ENCODE results near the gene OLFM3. TPM values are rescaled to one million over a fixed set of nuclear protein-coding genes. Genes with fewer than 3 reads are reported as not detected.

The OLFM3 gene
- not detected for total RNA-seq
- polyA plus RNA-seq: not detected

GRCh38 chr1:101996825-101997465 lies at the start of gene OLFM3:
OLFM3 (minus strand) TSS chr1:101996926.
- no peak within 1 kb of the TSS for H3K27ac ChIP-seq (ENCODE audit: low read depth in 1 of 2, low read length in 2 of 2)
- no peak within 1 kb of the TSS for H3K9ac ChIP-seq (ENCODE audit: low read depth in 1 of 2, low read length in 2 of 2)
- no peaks in the 10 kb centered on the region for H3K9me3 ChIP-seq (ENCODE audit: control insufficient read depth in 4 of 4, low read length in 3 of 4)
- no peaks in the 10 kb centered on the region for H3K36me3 ChIP-seq (ENCODE audit: control insufficient read depth in 4 of 4, insufficient read depth in 3 of 4, low read depth in 1 of 4, low read length in 3 of 4)
- TF ChIP-seq EGR1 (IDR thresholded peaks at IDR 0.05; ENCODE audit: low read depth in 2 of 2) (no peak), REST (IDR thresholded peaks at IDR 0.05) (peak; percentile 95)
- H3K27me3 ChIP-seq (ENCODE audit: control insufficient read depth in 4 of 4, insufficient read depth in 4 of 4, low read length in 3 of 4): peaks cover 0 to 6% (median 0%) of the 10 kb centered on the region in 4 donors
- no peak within 1 kb of the TSS for H3K4me3 ChIP-seq (ENCODE audit: low read depth in 1 of 3, low read length in 3 of 3)
- H3K4me1 ChIP-seq (ENCODE audit: control insufficient read depth in 4 of 4, insufficient read depth in 4 of 4, low read length in 3 of 4): no peaks in the 10 kb centered on the region
- WGBS: 7% methylated on average over 24 of the region's 24 CpGs
- no peak for DNase-seq (ENCODE audit: low spot score)

- H3K4me3 ChIP-seq (ENCODE audit: low read depth in 1 of 3, low read length in 3 of 3): no peak overlapping the region
- no peak for DNase-seq (ENCODE audit: low spot score)
- H3K27me3 ChIP-seq (ENCODE audit: control insufficient read depth in 4 of 4, insufficient read depth in 4 of 4, low read length in 3 of 4): no peaks in the 10 kb centered on the region
- H3K36me3 ChIP-seq (ENCODE audit: control insufficient read depth in 4 of 4, insufficient read depth in 3 of 4, low read depth in 1 of 4, low read length in 3 of 4): no peaks in the 10 kb centered on the region
- no peaks in the 10 kb centered on the region for H3K4me1 ChIP-seq (ENCODE audit: control insufficient read depth in 4 of 4, insufficient read depth in 4 of 4, low read length in 3 of 4)
- no peak overlapping the region for H3K27ac ChIP-seq (ENCODE audit: low read depth in 1 of 2, low read length in 2 of 2)
- H3K9ac ChIP-seq (ENCODE audit: low read depth in 1 of 2, low read length in 2 of 2): no peak overlapping the region
- 79% methylated on average over 2 of the region's 2 CpGs for WGBS
- no peak for TF ChIP-seq SP1 (IDR thresholded peaks at IDR 0.05)
- TF ChIP-seq MAX (IDR thresholded peaks at IDR 0.05): no peak
- no peak for TF ChIP-seq RAD21 (IDR thresholded peaks at IDR 0.05)
- no peak for TF ChIP-seq HNF4A (conservative IDR thresholded peaks at IDR 0.05)
- no peak for TF ChIP-seq ATF3 (IDR thresholded peaks at IDR 0.05)
- no peak for TF ChIP-seq ZBTB33 (IDR thresholded peaks at IDR 0.05)
- TF ChIP-seq FOXA2 (IDR thresholded peaks at IDR 0.05): no peak
- TF ChIP-seq EGR1 (IDR thresholded peaks at IDR 0.05; ENCODE audit: low read depth in 2 of 2): no peak
- TF ChIP-seq RXRA (IDR thresholded peaks at IDR 0.05): no peak
- no peak for TF ChIP-seq YY1 (IDR thresholded peaks at IDR 0.05)
- TF ChIP-seq FOXA1 (IDR thresholded peaks at IDR 0.05): no peak
- TF ChIP-seq TAF1 (conservative IDR thresholded peaks at IDR 0.05): no peak
- TF ChIP-seq NR2F2 (IDR thresholded peaks at IDR 0.05): no peak
- no peak for TF ChIP-seq REST (IDR thresholded peaks at IDR 0.05)
- no peaks in the 10 kb centered on the region for H3K9me3 ChIP-seq (ENCODE audit: control insufficient read depth in 4 of 4, low read length in 3 of 4)
Measured at GRCh38 chr1:102045752-102046151, 49.0 kb upstream of the OLFM3 start.

All from liver (tissue), 9 donors.